Measurements from ENCODE around the gene TARS3. TPM values are rescaled to one million over a fixed set of nuclear protein-coding genes. Genes with fewer than 3 reads are reported as not detected.

Gene TARS3
- total RNA-seq, 1 experiment from 2014 or later = 14.1 TPM

- Histone ChIP-seq H2BK120ac (ENCODE audit: low read depth, low read length, poor library complexity, severe bottlenecking) (no peak overlapping the region), H3K9me3 (ENCODE audit: control insufficient read depth, low read depth, low read length) (no peaks in the 10 kb centered on the region), H3K79me1 (ENCODE audit: insufficient read depth, low read depth, low read length, poor library complexity, severe bottlenecking) (peaks cover 2% of the 10 kb centered on the region), H4K5ac (ENCODE audit: insufficient read length, low read depth, low read length) (no peak overlapping the region), H3K27ac (ENCODE audit: insufficient read length, low read depth, low read length) (no peak overlapping the region), H3K4me2 (ENCODE audit: insufficient read depth, insufficient read length, low read length) (no peak overlapping the region), H2AFZ (ENCODE audit: low read length) (no peak overlapping the region), H3K4ac (ENCODE audit: low read depth, low read length) (no peak overlapping the region), H2BK20ac (ENCODE audit: low read depth, low read length, poor library complexity, severe bottlenecking) (no peak overlapping the region), H2AK5ac (ENCODE audit: insufficient read length, low read length) (no peak overlapping the region), H3K18ac (ENCODE audit: insufficient read length, low read depth, low read length) (no peak overlapping the region), H3K27me3 (ENCODE audit: insufficient read depth, low read length) (no peaks in the 10 kb centered on the region), H2BK15ac (ENCODE audit: low read depth, low read length) (no peak overlapping the region), H3T11ph (ENCODE audit: low read length) (no peak overlapping the region), H3K56ac (ENCODE audit: insufficient read length, low read depth, low read length) (no peak overlapping the region), H2BK12ac (ENCODE audit: insufficient read length, low read depth, low read length) (no peak overlapping the region), H3K14ac (ENCODE audit: insufficient read depth, low read length) (no peak overlapping the region), H3K9ac (ENCODE audit: extremely low read depth, insufficient read length, low read length) (no peak overlapping the region), H3K23me2 (ENCODE audit: insufficient read length, low read depth, low read length, poor library complexity, severe bottlenecking) (no peaks in the 10 kb centered on the region), H2BK5ac (ENCODE audit: insufficient read length, low read length) (no peak overlapping the region), H3K4me1 (ENCODE audit: insufficient read depth, low read length) (no peaks in the 10 kb centered on the region), H3K79me2 (ENCODE audit: insufficient read depth, low read length) (no peaks in the 10 kb centered on the region), H4K8ac (replicated peaks; ENCODE audit: insufficient read length, low read depth, low read length) (no peak overlapping the region), H4K20me1 (ENCODE audit: control insufficient read depth, insufficient read depth, insufficient read length) (no peaks in the 10 kb centered on the region), H3K23ac (ENCODE audit: insufficient read length, low read depth, low read length) (no peak overlapping the region), H4K91ac (ENCODE audit: insufficient read length, low read depth, low read length) (no peak overlapping the region)
- TF ChIP-seq, protein P1, sequence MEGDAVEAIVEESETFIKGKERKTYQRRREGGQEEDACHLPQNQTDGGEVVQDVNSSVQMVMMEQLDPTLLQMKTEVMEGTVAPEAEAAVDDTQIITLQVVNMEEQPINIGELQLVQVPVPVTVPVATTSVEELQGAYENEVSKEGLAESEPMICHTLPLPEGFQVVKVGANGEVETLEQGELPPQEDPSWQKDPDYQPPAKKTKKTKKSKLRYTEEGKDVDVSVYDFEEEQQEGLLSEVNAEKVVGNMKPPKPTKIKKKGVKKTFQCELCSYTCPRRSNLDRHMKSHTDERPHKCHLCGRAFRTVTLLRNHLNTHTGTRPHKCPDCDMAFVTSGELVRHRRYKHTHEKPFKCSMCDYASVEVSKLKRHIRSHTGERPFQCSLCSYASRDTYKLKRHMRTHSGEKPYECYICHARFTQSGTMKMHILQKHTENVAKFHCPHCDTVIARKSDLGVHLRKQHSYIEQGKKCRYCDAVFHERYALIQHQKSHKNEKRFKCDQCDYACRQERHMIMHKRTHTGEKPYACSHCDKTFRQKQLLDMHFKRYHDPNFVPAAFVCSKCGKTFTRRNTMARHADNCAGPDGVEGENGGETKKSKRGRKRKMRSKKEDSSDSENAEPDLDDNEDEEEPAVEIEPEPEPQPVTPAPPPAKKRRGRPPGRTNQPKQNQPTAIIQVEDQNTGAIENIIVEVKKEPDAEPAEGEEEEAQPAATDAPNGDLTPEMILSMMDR (conservative IDR thresholded peaks at IDR 0.05) = no peak
- Mint-ChIP-seq H3K9me3 (no peaks in the 10 kb centered on the region), H3K4me3 (no peak overlapping the region), H3K4me1 (peaks cover 11 to 15% of the 10 kb centered on the region in 2 experiments), H3K27ac (no peak overlapping the region), H3K36me3 (ENCODE audit: insufficient read depth in 1 of 3, low read depth in 3 of 3) (peaks cover 2 to 56% (median 46%) of the 10 kb centered on the region in 3 experiments; a peak in 5 of 7 replicates), H3K27me3 (ENCODE audit: low read depth) (no peaks in the 10 kb centered on the region)
- DNase-seq = no peak
- no CpG with 5 or more reads among the region's 1 CpG for WGBS (ENCODE audit: extremely low coverage, insufficient read length, low lambda C conversion rate)
These were observed 82.4 kb downstream of the TARS3 start for GRCh38 chr15:101641894-101642293.
